Endothelial cell of umbilical vein (primary cell): ENCODE measurements around the gene EGLN1. TPM values are rescaled to one million over a fixed set of nuclear protein-coding genes. Genes with fewer than 3 reads are reported as not detected.

Experiments used
- BruUV-seq: library from RNA; stranded (reverse); fragments of 400-500 nt; replicated peaks from 2 replicates; lab custom pipeline; 2021; lab: Mats Ljungman, UMichigan
- CTCF ChIA-PET: fragments of 300-600, 350-600 bp; sonication (Branson Sonifier 250); formaldehyde crosslinking; loops from one replicate; lab custom pipeline; 2021; ENCODE audit warnings: antibody characterized with exemption, inconsistent platforms; lab: Charles Lee
- POLR2A ChIA-PET: fragments of 300-600, 350-600 bp; sonication (Branson Sonifier 250); formaldehyde crosslinking; loops from one replicate; lab custom pipeline; 2021; ENCODE audit warnings: antibody characterized with exemption, inconsistent platforms; lab: Charles Lee
- DNase-seq: peaks from one replicate; pipeline ENCODE4 v3.0.0-alpha.2; 2011; ENCODE audit warnings: low read depth, low spot score
- FAIRE-seq: peaks from 2 replicates; lab custom pipeline; 2011; peaks lifted over from hg19 to GRCh38; lab: Jason Lieb, UNC
- H2AFZ ChIP-seq: 2 replicates; pipeline ENCODE4 v1.6.0; 2012; ENCODE audit warnings: low read depth, low read length, control low read depth, inconsistent platforms
- H3K27ac ChIP-seq: 2 replicates; pipeline ENCODE4 v1.5.1; 2011; ENCODE audit warnings: low read depth, mild to moderate bottlenecking, control low read depth, low read length, moderate library complexity; ENCODE audit not compliant: insufficient read depth
- H3K27me3 ChIP-seq, 2 experiments: 2 replicates each; pipeline versions ENCODE4 v1.6.0 to v1.6.1; 2011; ENCODE audit warnings: low read length in 2 of 2, mixed read lengths in 1 of 2; ENCODE audit not compliant: control insufficient read depth in 2 of 2, insufficient read depth in 2 of 2
- H3K36me3 ChIP-seq, 2 experiments: 2 replicates in 1 of 2; 3 replicates in 1 of 2; pipeline ENCODE4 v1.5.1; 2011; ENCODE audit warnings: low read length in 2 of 2, mild to moderate bottlenecking in 1 of 2, moderate library complexity in 1 of 2; ENCODE audit not compliant: control insufficient read depth in 2 of 2, insufficient read depth in 2 of 2; ENCODE audit errors: extremely low read depth in 1 of 2
- H3K4me1 ChIP-seq: 3 replicates; pipeline ENCODE4 v1.5.1; 2011; ENCODE audit warnings: mild to moderate bottlenecking, low read length; ENCODE audit not compliant: control insufficient read depth, insufficient read depth; ENCODE audit errors: extremely low read depth
- H3K4me2 ChIP-seq: 2 replicates; pipeline ENCODE4 v1.6.1; 2011; ENCODE audit warnings: low read length, control low read depth, mixed read lengths; ENCODE audit not compliant: insufficient read depth
- H3K4me3 ChIP-seq, 3 experiments: fragments of 200-600 bp in 1 of 3; sonication (generic), shearing (Covaris generic) in 1 of 3; replicated peaks in 1 of 3; 2 replicates each; pipeline ENCODE4 v1.5.1; 2011 to 2016; ENCODE audit warnings: control low read depth in 3 of 3, low read length in 3 of 3, mild to moderate bottlenecking in 2 of 3, inconsistent platforms in 1 of 3, low read depth in 1 of 3, moderate library complexity in 1 of 3; ENCODE audit not compliant: insufficient read depth in 1 of 3
- H3K79me2 ChIP-seq: 2 replicates; pipeline ENCODE4 v1.6.0; 2012; ENCODE audit warnings: low read length, inconsistent platforms; ENCODE audit not compliant: control insufficient read depth, insufficient read depth
- H3K9ac ChIP-seq: replicated peaks from 2 replicates; pipeline ENCODE3; 2011; ENCODE audit warnings: low read length, control low read depth; ENCODE audit not compliant: insufficient read depth; ENCODE audit errors: extremely low read depth
- H3K9me1 ChIP-seq: replicated peaks from 3 replicates; pipeline ENCODE4 v1.6.0; 2011; ENCODE audit warnings: mild to moderate bottlenecking, low read length; ENCODE audit not compliant: control insufficient read depth, insufficient read depth; ENCODE audit errors: extremely low read depth
- H3K9me3 ChIP-seq: replicated peaks from 2 replicates; pipeline ENCODE4 v1.5.1; 2012; ENCODE audit warnings: low read length, inconsistent platforms; ENCODE audit not compliant: control insufficient read depth, insufficient read depth
- H4K20me1 ChIP-seq: replicated peaks from 2 replicates; pipeline ENCODE3; 2011; ENCODE audit warnings: mild to moderate bottlenecking, low read length; ENCODE audit not compliant: control insufficient read depth, insufficient read depth; ENCODE audit errors: extremely low read depth
- CTCF ChIP-seq, 2 donors: IDR thresholded peaks; 1 replicate in 1 of 2; 2 replicates in 1 of 2; pipeline ENCODE4 v1.5.1; 2011; ENCODE audit warnings: low read length in 2 of 2, mild to moderate bottlenecking in 2 of 2, moderate library complexity in 2 of 2, control low read depth in 1 of 2, inconsistent platforms in 1 of 2, low read depth in 1 of 2; ENCODE audit not compliant: insufficient read depth in 1 of 2; ENCODE audit errors: extremely low read depth in 1 of 2
- EZH2 ChIP-seq: IDR thresholded peaks from 2 replicates; pipeline ENCODE4 v1.6.1; 2012; ENCODE audit warnings: borderline replicate concordance, low read depth, mild to moderate bottlenecking, moderate library complexity, low read length, inconsistent platforms; ENCODE audit not compliant: severe bottlenecking
- FOS ChIP-seq: IDR thresholded peaks from 2 replicates; pipeline ENCODE4 v1.6.1; 2011; ENCODE audit warnings: mild to moderate bottlenecking, low read length, moderate library complexity, borderline replicate concordance; ENCODE audit not compliant: insufficient read depth
- GATA2 ChIP-seq: IDR thresholded peaks from 2 replicates; pipeline ENCODE4 v1.7.0; 2011; ENCODE audit warnings: low read depth, mild to moderate bottlenecking, moderate library complexity, mixed read lengths, low read length; ENCODE audit not compliant: insufficient read length, insufficient read depth
- JUN ChIP-seq: IDR thresholded peaks from 2 replicates; pipeline ENCODE4 v1.6.1; 2011; ENCODE audit warnings: borderline replicate concordance, low read depth; ENCODE audit not compliant: insufficient read length, insufficient read depth
- MAX ChIP-seq: IDR thresholded peaks from 2 replicates; pipeline ENCODE4 v1.6.1; 2011; ENCODE audit not compliant: insufficient read depth, insufficient read length
- MYC ChIP-seq: IDR thresholded peaks from one replicate; pipeline ENCODE4 v1.6.1; 2011; ENCODE audit warnings: mild to moderate bottlenecking, low read depth, low read length
- POLR2A ChIP-seq: IDR thresholded peaks from 2 replicates; pipeline ENCODE4 v1.6.1; 2012; ENCODE audit warnings: low read depth, mild to moderate bottlenecking, control low read depth, low read length
- POLR2AphosphoS5 ChIP-seq: IDR thresholded peaks from 2 replicates; pipeline ENCODE4 v1.6.1; 2012; ENCODE audit warnings: low read depth, mild to moderate bottlenecking, control low read depth, low read length, moderate library complexity; ENCODE audit not compliant: insufficient read depth
- dilution Hi-C: fragments of 300-500 bp; cut with MboI; formaldehyde crosslinking; loops from one replicate; pipeline ENCODE4 v1.15.0; 2019; ENCODE audit warnings: low sequenced_read_pairs; ENCODE audit not compliant: extremely low pct_ligation_motif_present
- intact Hi-C: fragments of 100-400 bp; cut with micrococcal nuclease; formaldehyde crosslinking; loops from one replicate; pipeline ENCODE4 v1.10.0; 2022
- polyA plus RNA-seq, 4 experiments: library from polyadenylated mRNA; depleted of rRNA in 3 of 4; stranded (reverse) in 3 of 4; unstranded in 1 of 4; fragments of >200 nt; gene quantifications; 2 replicates each; pipeline versions ENCODE4 v1.2.1 to v1.2.3, GENCODE V29; 2011 to 2012; ENCODE audit warnings: missing spikeins in 1 of 4
- total RNA-seq: library from RNA; stranded (reverse); gene quantifications from 2 replicates; pipeline ENCODE4 v1.2.3, GENCODE V29; 2021

The EGLN1 gene
- total and polyA plus RNA-seq, 2 donors (not counting 3 experiments of a cell fraction or from before 2014, with no cell fraction given): 13.7 to 38.1 TPM

GRCh38 chr1:231424950-231425805, 3.1 kb upstream of the EGLN1 start:
- no peaks in the 10 kb centered on the region for H3K9me3 ChIP-seq
- peaks cover 21% of the 10 kb centered on the region for H3K4me1 ChIP-seq
- H4K20me1 ChIP-seq: no peaks in the 10 kb centered on the region
- H3K36me3 ChIP-seq: no peaks in the 10 kb centered on the region
- H3K4me2 ChIP-seq: peak overlapping the region; percentile 18
- H3K9ac ChIP-seq: no peak overlapping the region
- DNase-seq (peak; percentile 78), FAIRE-seq (no peak)
- POLR2A ChIA-PET: interaction anchor here (0.8 kb wide), 1 partner anchor 88 kb away, joined by 3 read pairs; the partner anchor contains the start of genes EXOC8 and SPRTN
- TF ChIP-seq FOS: no peak
- no peak for TF ChIP-seq JUN
- TF ChIP-seq POLR2AphosphoS5: no peak
- no peak for TF ChIP-seq GATA2
- no peak for TF ChIP-seq EZH2
- no peak for TF ChIP-seq POLR2A
- TF ChIP-seq CTCF (IDR thresholded peaks at IDR 0.05; ENCODE audit: extremely low read depth in 1 of 2, insufficient read depth in 1 of 2, low read depth in 1 of 2, low read length in 2 of 2): no peak
- no peak for TF ChIP-seq MAX
- TF ChIP-seq MYC: no peak
- H3K27ac ChIP-seq: no peak overlapping the region
- dilution Hi-C loops (no loop called here), intact Hi-C loops (loop anchor here (5.0 kb wide), 2 partner anchors 183 to 448 kb away; partner anchors contain the start of genes ARV1, GNPAT and TTC13)
- no peak overlapping the region for H3K4me3 ChIP-seq
- BruUV-seq: no TSS peak
- H3K27me3 ChIP-seq: no peaks in the 10 kb centered on the region
- H2AFZ ChIP-seq: peak overlapping the region; percentile 38
- no peaks in the 10 kb centered on the region for H3K9me1 ChIP-seq
- H3K79me2 ChIP-seq: peaks cover 13% of the 10 kb centered on the region
- CTCF ChIA-PET: interaction anchor here (1.1 to 2.8 kb wide), 2 partner anchors 166 to 178 kb away, joined by 3 to 8 read pairs; no protein-coding TSS in a partner anchor
